Epidermal melanocyte (primary cell): ENCODE results near the gene SRGAP3.
A peak's percentile ranks its signal among the peaks of the same experiment; 100 is the strongest.

Experiments
- DNase-seq: peaks from one replicate; pipeline ENCODE4 v3.0.0; 2011; ENCODE audit warnings: low spot score; ENCODE audit not compliant: insufficient read length

The SRGAP3 gene

DNA sequence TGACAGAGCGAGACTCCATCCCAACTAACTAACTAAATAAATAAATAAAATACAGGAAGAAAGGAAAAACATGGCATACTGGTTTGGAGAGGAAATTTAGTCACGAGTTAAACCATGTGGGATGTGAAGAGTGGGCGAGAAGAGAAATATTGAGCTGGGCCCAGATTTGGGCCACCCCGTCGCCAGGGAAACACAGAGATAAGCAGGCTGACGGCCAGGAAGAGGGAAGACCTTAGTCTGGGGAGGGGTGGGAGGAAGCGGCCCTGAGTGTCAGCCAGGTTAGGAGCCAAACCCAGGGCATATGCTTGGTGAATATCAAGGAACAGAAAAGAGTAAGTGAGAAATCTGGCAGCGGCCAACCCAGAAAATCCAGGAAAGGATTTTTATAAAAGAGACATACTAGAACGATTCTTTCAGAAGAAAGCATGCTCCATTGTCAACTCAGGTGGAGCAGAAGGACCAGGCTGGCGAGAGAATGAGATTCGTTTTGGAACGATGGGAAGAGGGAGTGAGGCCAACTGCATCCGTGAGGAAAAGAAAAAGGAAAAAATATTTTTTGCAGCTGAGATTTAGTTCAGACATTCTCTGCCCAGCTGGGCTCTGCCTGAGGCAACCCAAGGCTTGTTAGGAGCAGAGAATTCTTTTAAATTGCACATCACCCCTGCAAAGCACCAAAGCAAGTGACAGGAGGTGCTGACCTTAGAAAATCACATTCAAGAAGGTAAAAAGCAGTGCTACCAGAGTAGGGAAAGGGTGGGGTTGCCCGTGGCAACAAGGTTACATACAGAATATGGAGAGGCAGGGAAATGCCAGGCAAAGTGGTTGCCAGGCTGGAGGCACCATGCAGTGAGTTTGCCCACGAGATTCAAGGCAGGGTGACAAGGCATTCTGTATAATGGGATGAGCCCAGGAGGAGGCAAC, 226.9 kb downstream of the SRGAP3 start:
- DNase-seq = no peak

DNA sequence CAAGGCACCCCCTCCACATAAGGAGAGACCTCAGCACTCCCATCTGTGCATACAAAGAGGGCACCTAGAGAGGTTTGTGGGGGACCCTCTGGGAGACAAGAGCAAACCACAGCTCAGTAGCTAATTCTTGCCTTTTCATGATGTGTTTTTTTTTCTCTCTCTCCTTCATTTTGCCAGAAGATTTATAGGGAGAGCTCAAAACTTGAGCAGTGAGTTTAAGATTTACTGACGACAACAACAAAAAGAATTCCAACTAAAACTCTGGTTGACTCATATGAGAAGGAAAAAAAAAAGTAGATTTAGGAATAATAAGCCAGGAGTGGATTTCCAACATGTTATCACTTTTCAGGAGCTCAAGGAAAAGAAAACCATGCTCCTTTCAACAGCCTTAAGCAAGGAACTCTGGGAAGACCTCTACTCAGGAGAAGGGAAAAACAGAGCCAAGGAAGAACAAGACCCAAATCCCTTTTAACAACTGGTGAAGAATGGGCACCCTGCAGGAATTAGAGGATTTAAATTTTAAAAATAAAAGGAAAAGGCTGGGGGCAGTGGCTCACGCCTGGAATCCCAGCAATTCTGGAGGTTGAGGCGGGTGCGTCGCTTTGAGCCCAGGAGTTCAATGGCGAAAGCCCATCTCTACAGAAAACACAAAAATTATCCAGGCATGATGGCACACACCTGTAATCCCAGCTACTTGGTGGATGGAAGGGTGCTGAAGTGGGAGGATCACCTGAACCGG, 228.0 kb downstream of the SRGAP3 start:
- no peak for DNase-seq

DNA sequence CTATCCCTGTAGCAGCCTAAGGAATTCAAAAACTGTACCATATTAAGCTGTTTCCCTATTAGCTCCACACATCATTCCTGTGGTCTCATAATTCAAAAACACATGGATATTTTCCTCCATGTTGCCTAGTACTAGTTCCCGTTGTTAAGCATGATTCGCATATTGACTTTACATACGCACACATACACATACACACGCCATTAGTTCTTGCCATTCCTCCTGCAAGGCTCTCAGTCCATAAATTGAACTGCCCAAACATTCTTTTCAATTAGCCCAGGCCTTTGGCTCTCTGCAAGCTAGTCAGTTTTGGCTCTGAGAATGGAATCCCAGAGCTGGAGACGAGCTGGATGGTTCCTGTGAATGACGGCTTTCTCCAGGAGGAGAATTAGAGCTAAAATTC, 229.0 kb downstream of the SRGAP3 start:
- DNase-seq = no peak

DNA sequence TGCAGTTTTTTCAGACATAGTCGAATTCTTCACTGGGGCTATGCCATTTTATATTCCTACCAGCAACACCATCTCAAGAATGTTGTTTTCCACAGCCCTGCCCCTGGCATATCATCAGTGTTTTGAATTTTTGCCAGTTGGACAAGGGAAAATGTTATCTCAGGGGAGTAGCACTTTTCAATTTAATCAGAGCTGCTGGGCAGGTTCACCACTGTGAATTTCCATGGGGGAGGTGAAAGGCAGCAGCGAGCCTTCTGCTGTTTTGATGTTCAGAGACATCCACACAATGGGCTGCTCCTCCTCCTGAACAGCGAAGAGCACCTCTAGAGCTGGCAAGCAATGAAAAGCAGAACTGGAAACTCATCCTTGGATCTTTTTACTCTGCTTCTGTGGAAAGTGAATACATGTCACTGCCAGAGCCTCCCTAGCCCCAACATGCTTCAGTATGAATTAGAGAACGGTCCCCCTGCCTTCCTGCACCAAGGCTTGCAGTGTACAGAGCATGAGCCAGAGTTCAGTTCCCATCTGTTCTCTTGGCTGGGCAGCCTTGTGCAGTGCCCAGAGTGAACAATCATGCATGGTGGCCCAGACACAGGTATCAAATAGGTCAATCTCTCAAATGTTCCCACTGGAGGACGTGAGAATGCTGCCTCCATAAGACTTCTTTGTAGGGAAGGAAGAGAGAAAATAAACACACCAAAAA, 230.0 kb downstream of the SRGAP3 start:
- DNase-seq = no peak

DNA sequence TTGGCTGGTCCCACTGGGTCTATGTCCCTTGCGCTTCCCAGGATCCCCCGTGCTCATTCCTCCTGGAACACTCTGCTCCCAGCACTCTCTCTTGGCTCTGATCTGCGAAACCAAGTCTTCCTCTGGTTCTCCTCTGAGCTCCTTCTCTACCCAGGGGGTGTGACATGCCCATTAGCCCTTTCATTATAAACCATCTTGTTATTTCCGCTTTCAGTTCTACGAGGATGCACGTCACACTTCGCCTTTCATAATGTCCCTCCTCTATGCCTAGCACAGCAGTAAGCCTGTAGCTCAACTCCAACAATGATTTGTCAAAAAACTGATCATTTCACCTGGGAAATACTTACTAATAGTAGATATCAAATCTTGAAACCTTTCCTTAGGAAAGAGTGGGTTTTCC, 234.2 kb downstream of the SRGAP3 start:
- no peak for DNase-seq

DNA sequence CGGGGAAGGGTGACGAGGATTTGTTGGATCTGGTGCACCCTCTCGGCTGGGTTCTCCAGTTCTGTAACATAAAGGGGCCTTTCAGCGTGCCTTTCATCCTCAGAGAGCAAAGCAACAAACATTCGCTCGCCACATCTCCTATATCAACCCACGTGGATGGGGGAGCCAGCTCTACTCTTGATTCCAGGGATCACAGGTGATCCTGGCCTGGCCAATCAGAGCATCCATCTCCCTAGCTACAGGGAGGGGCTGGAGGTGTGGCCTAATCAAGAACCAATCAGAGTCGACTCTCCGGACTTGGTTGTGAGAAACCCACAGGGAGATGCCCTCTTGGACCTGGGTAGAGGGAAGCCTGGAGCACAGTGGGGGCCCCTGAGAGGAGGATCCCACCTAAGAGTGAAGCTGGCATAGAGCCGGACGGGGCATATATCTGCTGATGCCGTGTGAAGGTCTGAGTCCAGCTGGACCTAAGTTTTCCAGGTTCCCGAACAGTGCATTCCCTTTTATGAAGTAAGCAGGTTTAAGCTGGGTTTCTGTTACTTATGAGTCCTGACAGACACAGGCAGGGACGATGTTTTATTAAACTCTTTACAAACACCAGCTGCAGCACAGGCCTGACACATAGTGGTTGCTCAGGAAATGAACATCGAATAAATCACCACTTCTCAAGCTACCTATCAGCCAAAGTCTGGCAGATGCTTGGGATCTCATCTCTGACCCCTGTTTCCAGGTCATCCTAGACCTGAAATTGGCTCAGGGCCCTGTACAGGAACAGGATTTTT, 235.5 kb downstream of the SRGAP3 start:
- DNase-seq = no peak

DNA sequence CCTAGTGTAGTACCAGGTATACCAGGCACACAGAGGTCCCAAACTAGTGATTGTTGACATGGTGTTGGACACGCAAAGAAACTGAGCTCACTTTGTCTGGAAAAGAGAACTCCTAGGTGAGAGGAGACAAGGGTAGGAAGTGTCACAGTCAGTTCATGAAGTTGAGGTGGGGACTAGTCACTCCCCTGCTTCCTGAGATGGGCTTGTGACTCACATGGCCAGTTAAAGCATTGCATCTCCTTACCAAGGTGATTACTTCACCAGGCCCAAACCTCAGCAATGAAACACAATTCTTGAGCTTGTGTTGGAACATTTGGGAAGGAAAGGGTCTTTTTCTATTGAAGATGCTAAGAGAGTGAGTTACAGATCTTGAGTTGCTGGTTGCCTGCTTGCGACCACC, 236.9 kb downstream of the SRGAP3 start:
- no peak for DNase-seq

DNA sequence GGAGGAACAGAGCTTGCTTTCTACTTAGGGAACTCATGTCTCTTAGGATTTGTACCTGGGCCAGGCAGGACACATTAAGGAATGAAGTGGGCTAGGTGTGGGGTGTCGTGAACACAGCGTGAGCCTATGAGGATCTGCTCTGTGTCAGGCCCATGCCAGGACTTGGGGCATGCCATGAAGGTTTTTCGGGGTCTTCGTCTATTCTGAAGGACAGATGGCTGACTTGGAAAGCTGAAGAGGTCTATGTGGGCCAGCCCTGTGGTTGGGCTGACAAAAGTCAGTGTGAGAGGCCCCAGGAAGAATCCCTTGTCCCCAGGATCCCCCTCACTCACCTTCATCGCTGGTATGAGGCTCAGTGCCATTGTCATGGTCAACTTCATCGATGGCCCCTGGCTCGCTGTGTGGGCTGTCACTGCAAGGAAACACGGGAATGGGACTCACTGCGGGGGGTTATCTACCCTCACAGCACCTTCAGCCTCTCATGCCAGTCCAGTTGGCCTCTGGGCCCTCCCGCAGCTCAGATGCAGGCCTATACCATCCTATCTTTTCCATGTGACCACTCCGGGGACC, 239.4 kb downstream of the SRGAP3 start:
- no peak for DNase-seq

DNA sequence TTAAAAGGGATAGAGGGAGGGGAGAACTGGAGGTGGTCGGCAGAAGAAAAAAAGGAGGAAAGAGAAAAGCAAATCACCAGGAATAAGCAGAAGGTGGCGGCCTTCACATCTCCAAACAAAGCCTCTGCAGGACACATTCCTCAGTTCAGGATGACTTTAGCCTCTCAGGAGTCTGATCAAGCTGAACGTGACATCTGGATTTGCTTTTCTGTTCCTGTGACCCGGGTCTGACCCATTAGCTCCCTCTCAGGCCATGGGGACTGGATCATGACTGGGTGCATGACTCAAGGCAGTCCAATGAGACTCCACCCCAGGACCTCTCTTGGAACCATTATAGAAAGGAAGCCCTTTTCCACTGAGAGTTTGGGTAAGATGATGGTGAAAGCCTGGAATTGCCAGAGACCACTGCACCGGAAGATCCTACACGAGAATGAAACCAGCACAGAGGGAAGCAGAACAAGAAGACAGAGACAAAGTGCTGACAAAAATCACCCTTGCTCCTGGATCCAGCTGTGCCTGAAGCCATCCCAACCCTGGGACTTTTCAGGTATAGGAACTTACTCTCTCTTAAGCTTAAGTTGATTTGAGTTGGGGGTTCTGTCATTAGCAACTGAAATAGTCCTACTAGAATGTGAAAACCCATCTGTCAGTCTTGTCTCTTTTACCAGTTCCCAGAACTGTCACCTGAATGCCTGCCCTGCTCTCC, 240.7 kb downstream of the SRGAP3 start:
- no peak for DNase-seq

DNA sequence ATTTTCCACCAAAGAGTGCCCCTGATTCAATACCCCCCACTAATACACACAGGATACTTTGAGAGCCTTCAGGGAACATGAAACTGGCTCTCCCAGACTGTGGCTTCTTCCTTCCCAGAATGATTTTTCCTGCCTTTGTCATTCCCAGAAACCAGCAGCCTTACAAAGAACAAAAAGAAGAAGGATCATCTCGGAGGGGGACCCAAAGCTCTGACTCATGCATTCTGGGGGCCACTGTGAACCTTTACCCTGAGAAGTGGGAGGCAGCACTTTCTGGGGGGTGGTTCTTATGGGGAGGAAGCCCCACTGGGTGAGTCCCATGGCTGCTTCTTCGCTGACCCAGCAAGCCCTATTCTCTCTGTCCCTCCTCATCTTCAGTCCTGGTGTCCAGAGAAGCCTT, 241.5 kb downstream of the SRGAP3 start:
- DNase-seq = no peak

DNA sequence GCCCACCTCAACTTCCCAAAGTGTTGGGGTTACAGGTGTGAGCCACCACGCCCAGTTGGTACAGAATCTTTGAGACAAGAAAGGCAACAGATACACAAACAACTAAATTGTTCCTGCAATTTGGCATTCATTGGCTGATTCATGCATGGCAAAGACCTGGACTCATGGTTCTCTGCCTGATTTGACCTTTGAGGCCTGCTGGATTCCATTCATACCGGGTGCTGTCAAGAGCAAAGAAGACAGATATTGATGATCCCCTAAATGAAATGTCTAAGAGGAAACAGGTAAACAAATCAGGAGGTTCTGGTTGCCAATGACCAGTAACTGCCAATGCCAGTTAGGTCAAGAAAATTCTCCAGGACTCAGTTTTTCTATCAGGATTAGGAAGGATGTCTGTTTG, 242.2 kb downstream of the SRGAP3 start:
- no peak for DNase-seq

DNA sequence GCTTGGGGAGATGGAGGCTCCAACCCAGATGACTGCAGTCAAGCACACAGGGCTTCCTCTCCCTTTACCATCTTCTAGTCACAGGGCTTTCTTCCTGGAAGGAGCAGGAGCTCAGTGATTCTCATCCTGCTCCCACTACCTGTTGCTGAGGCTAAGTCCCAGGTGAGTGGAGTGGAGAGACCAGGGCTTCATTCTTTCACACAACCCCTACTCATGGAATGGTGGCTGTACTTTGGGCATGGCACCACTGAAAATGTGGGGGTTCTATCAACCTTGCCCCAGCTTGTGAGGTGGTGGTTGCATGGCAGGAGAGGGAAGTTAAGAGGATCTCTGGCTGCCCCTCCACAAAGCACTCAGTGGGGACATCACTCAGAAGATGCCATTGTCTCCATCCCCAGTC, 249.4 kb downstream of the SRGAP3 start:
- DNase-seq = no peak

DNA sequence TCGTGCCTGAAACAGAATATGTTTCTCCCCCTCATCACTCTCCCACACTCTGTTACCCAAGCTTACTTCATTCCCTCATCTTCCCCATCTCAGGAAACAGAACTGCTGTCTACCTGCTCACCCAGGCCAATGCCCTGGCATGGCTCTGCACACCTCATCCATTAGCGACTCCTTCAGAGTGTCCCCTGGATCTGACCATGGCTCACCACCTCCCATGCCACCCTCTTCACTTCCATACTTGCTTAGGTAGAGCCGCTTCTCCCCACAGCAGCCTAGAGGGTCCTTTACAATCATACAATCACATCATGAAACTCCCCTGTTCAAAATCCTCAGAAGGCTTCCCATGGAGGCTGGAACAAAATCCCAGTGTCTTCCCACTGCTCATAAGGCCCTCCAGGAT, 252.3 kb downstream of the SRGAP3 start:
- no peak for DNase-seq

DNA sequence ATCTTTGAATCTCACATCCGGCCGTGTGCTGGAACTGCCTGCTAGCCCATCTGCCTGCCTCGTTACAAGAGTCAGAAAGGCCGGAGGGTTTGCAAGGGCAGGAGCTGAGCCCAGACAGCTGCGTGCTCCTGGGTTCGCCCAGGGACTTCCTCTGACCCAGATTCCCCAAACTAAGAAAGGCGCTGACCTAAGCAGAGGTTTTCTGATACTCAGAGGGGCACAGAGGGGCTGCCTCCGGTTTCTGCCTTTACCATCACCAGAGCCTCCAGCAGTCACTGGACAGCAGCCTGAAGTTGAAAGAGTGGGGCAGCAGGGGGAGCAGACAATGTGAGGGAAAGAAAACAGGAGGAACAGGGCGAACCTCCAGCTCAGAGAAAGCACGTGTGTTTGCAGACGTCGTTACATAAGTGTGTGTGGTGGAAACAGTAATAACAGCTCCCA, 252.7 kb downstream of the SRGAP3 start:
- DNase-seq = peak; percentile 54

DNA sequence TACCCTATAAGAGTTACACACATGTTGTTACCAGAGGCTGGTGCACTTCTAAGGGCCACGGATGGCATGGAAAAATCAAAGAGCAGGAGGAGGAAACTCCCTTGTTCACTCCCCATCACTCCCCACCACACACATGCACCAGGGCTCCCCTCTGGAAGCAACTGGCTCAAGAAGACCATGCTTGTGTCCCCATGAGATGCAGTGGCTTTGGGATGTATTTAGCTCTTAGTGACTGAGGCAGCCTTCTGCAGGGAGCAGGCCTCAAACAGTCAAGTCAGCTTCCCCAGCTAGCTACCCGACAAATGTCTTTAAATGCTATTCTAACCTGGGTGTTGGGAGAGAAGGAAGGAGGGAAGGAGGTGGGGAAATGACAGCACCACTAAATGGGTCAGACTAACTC, 253.2 kb downstream of the SRGAP3 start:
- DNase-seq = no peak

DNA sequence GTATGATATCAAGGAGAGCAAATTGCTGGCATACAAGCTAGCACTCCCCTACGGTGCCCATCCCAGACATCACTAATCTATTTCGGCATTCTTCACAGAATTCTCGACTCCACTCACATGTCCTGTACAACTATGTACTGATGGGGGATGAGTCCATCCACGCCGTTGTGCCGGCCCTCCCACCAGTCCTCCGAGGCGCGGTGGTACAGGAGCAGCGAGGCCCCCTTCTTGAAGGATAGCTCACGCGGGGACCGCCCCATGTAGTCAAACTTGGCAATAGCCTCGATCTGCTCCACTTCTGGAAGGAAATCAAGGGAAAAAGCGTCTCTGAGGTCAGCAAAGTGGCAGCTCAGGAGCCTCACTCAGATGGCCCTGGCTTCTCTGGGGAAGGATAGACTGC, 255.2 kb downstream of the SRGAP3 start:
- DNase-seq = no peak

DNA sequence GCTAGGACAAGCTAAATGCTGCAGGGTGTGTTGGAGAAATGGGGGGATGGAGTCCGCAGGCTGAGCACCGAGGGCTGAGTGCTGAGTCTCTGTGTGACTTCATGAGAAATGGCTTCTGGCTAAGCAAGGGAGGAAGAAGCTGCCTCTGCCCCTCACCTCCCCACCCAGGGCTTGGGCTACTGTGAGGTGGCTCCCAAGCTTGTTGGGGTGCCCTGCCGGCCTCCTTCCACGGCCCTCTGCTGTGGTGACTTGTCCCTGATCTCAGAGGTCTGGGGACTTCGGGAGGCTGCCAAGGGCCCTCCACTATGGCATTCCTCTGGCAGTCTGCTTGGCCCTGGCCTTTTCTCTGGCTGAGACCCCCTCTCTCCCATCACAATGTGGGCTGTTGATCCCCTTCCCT, 256.1 kb downstream of the SRGAP3 start:
- DNase-seq = no peak

DNA sequence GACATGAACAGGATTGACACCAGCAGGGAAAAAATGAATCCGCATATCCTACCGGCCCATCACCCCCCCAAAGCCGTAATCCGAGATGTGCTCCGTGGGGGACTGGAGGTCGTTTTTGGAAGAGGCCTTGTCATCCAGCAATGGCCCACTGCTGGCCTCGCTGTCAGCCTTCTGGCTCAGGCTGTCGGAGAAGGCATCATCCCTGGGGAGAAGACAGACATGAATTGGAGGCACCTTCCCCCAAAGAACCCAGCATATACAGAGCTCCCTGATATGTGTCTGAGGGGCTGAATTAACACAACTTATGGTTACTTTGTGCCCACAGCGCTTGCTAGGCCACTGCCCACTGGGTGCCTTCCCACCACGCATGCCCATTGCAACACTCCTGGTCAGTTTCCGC, 256.6 kb downstream of the SRGAP3 start:
- DNase-seq = no peak

DNA sequence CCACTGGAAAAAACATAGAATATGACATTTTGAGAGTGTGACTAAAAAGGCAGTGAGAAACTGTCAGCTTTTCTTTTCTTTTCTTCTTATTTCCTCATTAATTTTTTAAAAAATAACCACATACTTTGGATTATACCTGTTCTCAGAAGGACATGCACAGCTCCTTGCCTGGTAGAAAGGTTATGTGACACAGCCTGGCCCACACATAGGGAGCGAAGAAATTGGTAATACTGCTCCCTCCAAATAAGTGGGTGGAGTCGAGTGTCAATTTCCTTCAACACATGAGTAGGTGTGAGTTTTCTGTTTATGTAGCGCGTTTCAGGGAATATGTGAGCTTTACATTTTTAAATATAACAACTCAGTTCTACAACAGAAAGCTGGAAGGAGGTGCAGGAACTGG, 257.2 kb downstream of the SRGAP3 start:
- no peak for DNase-seq
